Measurements from ENCODE around the gene SESN3.

GRCh38 chr11:95150956-95151684, 79.9 kb downstream of the SESN3 start:
- TF ChIP-seq EZH2phosphoT487 (IDR thresholded peaks at IDR 0.05; ENCODE audit: insufficient read depth, low read depth) (no peak), EZH2 (IDR thresholded peaks at IDR 0.05; ENCODE audit: insufficient read depth, poor library complexity, severe bottlenecking) (no peak)

Data from GM23248 (cell line).